ENCODE data around the gene CSGALNACT2.
A peak's percentile ranks its signal among the peaks of the same experiment; 100 is the strongest.

DNA sequence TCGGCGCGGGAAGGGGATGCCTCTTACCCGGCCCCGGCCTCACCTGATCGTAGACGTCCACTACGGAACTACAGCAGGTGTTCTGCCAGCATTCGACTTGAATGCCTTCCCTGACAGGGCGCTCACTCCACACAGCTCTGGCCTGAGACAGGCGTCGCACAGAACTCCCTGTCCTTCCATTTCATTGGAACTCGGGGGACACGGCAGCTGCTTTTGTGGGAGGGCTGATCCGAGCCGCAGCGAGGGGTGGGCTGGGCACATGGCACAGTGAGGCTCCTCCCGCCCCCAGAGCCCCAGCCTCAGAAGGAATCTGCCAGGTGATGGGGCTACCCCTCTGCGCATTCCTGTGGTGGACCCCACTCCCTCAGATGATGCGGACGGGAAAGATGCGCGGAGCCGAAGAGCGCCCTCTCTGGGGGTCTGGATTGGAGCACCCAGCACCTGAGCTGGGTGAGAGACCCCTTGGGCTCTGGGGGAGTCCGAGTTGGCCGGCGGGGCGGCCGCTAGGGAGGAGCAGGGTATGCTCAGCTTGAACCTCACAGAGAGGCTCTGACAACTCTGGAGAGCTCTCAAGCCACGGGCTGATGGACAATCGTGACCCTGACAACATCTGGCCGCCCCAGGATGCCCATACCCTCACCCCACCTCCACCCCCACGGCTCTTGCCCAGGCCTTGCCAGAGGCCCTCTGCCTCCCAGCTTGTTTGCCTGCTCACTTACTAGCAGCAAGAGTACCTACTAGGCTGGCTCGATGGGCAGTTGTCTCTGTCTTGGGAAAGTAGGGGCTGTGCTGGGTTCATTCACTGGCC lies 92.1 kb downstream of the CSGALNACT2 start:
- TF ChIP-seq MEF2A (IDR thresholded peaks at IDR 0.05; ENCODE audit: control insufficient read depth, low read depth, low read length) (no peak), POLR2A (conservative IDR thresholded peaks at IDR 0.05) (no peak), NRF1 (conservative IDR thresholded peaks at IDR 0.05 in 1 of 2, IDR thresholded peaks at IDR 0.05 in 1 of 2) (no peak), NR2F6 (CRISPR knock-in tag; IDR thresholded peaks at IDR 0.05) (no peak), TEAD1 (CRISPR knock-in tag; IDR thresholded peaks at IDR 0.05) (no peak), ZNF395 (CRISPR knock-in tag; IDR thresholded peaks at IDR 0.05) (no peak), CREM (IDR thresholded peaks at IDR 0.05; ENCODE audit: low read depth) (no peak), ZNF584 (CRISPR knock-in tag; IDR thresholded peaks at IDR 0.05; ENCODE audit: low read depth) (no peak), CCAR2 (IDR thresholded peaks at IDR 0.05; ENCODE audit: low read depth, low read length) (no peak), RBM25 (IDR thresholded peaks at IDR 0.05; ENCODE audit: low read depth, low read length, severe bottlenecking) (no peak), CTCF (IDR thresholded peaks at IDR 0.05 in 2 of 3, conservative IDR thresholded peaks at IDR 0.05 in 1 of 3; ENCODE audit: insufficient read depth in 2 of 3, low read depth in 1 of 3, low read length in 3 of 3) (peak; percentile 6 to 15 (median 9); a peak in 1 of 6 replicates), NFIC (IDR thresholded peaks at IDR 0.05) (no peak)
- TF ChIP-seq, protein P1, sequence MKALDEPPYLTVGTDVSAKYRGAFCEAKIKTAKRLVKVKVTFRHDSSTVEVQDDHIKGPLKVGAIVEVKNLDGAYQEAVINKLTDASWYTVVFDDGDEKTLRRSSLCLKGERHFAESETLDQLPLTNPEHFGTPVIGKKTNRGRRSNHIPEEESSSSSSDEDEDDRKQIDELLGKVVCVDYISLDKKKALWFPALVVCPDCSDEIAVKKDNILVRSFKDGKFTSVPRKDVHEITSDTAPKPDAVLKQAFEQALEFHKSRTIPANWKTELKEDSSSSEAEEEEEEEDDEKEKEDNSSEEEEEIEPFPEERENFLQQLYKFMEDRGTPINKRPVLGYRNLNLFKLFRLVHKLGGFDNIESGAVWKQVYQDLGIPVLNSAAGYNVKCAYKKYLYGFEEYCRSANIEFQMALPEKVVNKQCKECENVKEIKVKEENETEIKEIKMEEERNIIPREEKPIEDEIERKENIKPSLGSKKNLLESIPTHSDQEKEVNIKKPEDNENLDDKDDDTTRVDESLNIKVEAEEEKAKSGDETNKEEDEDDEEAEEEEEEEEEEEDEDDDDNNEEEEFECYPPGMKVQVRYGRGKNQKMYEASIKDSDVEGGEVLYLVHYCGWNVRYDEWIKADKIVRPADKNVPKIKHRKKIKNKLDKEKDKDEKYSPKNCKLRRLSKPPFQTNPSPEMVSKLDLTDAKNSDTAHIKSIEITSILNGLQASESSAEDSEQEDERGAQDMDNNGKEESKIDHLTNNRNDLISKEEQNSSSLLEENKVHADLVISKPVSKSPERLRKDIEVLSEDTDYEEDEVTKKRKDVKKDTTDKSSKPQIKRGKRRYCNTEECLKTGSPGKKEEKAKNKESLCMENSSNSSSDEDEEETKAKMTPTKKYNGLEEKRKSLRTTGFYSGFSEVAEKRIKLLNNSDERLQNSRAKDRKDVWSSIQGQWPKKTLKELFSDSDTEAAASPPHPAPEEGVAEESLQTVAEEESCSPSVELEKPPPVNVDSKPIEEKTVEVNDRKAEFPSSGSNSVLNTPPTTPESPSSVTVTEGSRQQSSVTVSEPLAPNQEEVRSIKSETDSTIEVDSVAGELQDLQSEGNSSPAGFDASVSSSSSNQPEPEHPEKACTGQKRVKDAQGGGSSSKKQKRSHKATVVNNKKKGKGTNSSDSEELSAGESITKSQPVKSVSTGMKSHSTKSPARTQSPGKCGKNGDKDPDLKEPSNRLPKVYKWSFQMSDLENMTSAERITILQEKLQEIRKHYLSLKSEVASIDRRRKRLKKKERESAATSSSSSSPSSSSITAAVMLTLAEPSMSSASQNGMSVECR (CRISPR knock-in tag; IDR thresholded peaks at IDR 0.05) = no peak
- TF ChIP-seq, protein P2, sequence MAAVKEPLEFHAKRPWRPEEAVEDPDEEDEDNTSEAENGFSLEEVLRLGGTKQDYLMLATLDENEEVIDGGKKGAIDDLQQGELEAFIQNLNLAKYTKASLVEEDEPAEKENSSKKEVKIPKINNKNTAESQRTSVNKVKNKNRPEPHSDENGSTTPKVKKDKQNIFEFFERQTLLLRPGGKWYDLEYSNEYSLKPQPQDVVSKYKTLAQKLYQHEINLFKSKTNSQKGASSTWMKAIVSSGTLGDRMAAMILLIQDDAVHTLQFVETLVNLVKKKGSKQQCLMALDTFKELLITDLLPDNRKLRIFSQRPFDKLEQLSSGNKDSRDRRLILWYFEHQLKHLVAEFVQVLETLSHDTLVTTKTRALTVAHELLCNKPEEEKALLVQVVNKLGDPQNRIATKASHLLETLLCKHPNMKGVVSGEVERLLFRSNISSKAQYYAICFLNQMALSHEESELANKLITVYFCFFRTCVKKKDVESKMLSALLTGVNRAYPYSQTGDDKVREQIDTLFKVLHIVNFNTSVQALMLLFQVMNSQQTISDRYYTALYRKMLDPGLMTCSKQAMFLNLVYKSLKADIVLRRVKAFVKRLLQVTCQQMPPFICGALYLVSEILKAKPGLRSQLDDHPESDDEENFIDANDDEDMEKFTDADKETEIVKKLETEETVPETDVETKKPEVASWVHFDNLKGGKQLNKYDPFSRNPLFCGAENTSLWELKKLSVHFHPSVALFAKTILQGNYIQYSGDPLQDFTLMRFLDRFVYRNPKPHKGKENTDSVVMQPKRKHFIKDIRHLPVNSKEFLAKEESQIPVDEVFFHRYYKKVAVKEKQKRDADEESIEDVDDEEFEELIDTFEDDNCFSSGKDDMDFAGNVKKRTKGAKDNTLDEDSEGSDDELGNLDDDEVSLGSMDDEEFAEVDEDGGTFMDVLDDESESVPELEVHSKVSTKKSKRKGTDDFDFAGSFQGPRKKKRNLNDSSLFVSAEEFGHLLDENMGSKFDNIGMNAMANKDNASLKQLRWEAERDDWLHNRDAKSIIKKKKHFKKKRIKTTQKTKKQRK (IDR thresholded peaks at IDR 0.05; ENCODE audit: borderline replicate concordance, low read depth, low read length) = no peak
